Lung (tissue), 12 donors: ENCODE data around the gene RETREG1. TPM values are rescaled to one million over a fixed set of nuclear protein-coding genes. Genes with fewer than 3 reads are reported as not detected.

ENCODE experiments used
- ATAC-seq: fragments of 200-7000 bp; cut with Tn5 transposase; one replicate; pipeline ENCODE4 v1.9.1; 2020; ENCODE audit warnings: moderate number of reproducible peaks; ENCODE audit not compliant: insufficient read depth, low FRiP score
- DNase-seq, 3 donors: peaks; one replicate each; pipeline ENCODE4 v3.0.0-alpha.2; 2013 to 2017
- H3K27ac ChIP-seq, 2 donors: one replicate each; pipeline ENCODE4 v1.5.1; 2013; ENCODE audit warnings: mild to moderate bottlenecking in 2 of 2, moderate library complexity in 2 of 2, control low read depth in 1 of 2, inconsistent platforms in 1 of 2, low read depth in 1 of 2, low read length in 1 of 2
- H3K27me3 ChIP-seq, 3 donors: one replicate each; pipeline ENCODE4 v1.5.1; 2013; ENCODE audit warnings: low read length in 2 of 3; ENCODE audit not compliant: control insufficient read depth in 3 of 3, insufficient read depth in 3 of 3
- H3K36me3 ChIP-seq, 4 donors: one replicate each; pipeline ENCODE4 v1.5.1; 2013; ENCODE audit warnings: low read length in 4 of 4, mild to moderate bottlenecking in 1 of 4, moderate library complexity in 1 of 4; ENCODE audit not compliant: control insufficient read depth in 4 of 4, insufficient read depth in 4 of 4
- H3K4me1 ChIP-seq, 5 donors: one replicate each; pipeline ENCODE4 v1.5.1; 2013; ENCODE audit warnings: low read length in 5 of 5, mild to moderate bottlenecking in 2 of 5, moderate library complexity in 1 of 5; ENCODE audit not compliant: control insufficient read depth in 5 of 5, insufficient read depth in 5 of 5
- H3K4me3 ChIP-seq: one replicate; pipeline ENCODE4 v1.5.1; 2013; ENCODE audit warnings: mild to moderate bottlenecking, control low read depth, moderate library complexity
- H3K9ac ChIP-seq, 2 donors: one replicate each; pipeline ENCODE4 v1.5.1; 2013; ENCODE audit warnings: low read length in 2 of 2, control low read depth in 1 of 2; ENCODE audit not compliant: insufficient read depth in 1 of 2
- H3K9me3 ChIP-seq, 4 donors: one replicate each; pipeline ENCODE4 v1.5.1; 2013; ENCODE audit warnings: low read length in 3 of 4, mild to moderate bottlenecking in 1 of 4, moderate library complexity in 1 of 4; ENCODE audit not compliant: control insufficient read depth in 4 of 4, insufficient read depth in 3 of 4
- WGBS, 2 donors: extraction: QIAGEN DNeasy Blood & Tissue Kit; methylation state at CpG; one replicate each; pipeline ENCODE4 v1.1.7; 2013; 5-methylcytosine and 5-hydroxymethylcytosine counted together
- polyA plus RNA-seq, 2 donors: library from polyadenylated mRNA; stranded (reverse); fragments of 200-250 nt; gene quantifications; one replicate each; pipeline ENCODE4 v1.2.1, GENCODE V29; 2013
- total RNA-seq, 2 donors: library from RNA; depleted of rRNA in 1 of 2; stranded (reverse); fragments of >200 nt in 1 of 2; gene quantifications; one replicate each; pipeline ENCODE4 v1.2.1, GENCODE V29; 2014 to 2021
- TF ChIP-seq, protein P1 (sequence below): IDR thresholded peaks from 2 replicates; pipeline ENCODE4 v1.5.1; 2012; ENCODE audit warnings: mild to moderate bottlenecking; ENCODE audit errors: control extremely low read depth, extremely low read depth
- donor health status: control.
- donor health status: control.
- donor health status: Bipolar disorder and iron deficiency.
- donor health status: healthy.
- donor health status: DM: yes; HTN: yes; CAD: no.

The RETREG1 gene
- total and polyA plus RNA-seq, 4 donors = 6.8 to 19.5 (median 9.6) TPM

DNA sequence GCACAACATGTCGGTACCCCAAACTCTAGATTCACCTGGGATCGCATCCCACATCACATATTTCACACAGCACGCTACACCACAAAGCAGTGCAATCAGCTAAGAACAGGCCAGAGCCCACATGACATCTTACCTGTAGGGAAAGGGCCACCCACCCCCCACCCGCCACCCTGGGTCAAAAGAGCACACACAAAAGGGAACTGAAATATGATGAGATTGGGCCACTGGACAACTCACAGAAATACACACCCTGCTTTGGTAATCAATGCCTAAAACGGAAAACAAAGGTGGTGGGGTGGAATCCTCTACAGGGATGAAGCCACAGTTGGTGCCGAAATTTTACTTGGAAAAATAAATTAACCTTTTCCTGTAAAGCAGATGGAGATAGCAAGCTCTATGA, 13.1 kb downstream of the RETREG1 start:
- DNase-seq = no peak
- WGBS, 2 donors = 76 to 86% methylated on average over 6 of the region's 6 CpGs

DNA sequence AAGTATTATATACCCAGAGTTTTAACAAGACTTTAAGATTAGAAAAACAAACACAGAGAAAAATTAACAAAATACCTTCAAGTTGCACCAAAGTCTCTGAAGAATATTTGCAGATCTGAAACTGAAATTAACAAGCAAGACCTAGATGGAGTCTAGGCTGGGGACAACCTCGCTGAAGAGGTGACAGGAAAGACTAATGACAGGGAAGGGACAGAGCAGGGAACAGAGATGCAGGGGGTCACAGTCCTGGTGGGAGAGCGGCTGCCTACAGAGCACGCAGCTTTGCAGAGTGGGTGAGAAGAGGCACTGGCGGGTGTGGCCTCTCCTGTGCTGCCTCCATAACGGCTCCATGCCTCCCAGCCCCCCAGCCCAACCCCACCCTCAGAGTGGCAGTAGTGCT, 13.5 kb downstream of the RETREG1 start:
- Histone ChIP-seq H3K27me3 (peaks cover 0 to 10% (median 0%) of the 10 kb centered on the region in 3 donors), H3K4me3 (no peak overlapping the region), H3K4me1 (peaks cover 0 to 7% (median 0%) of the 10 kb centered on the region in 5 donors), H3K27ac (no peak overlapping the region), H3K36me3 (no peaks in the 10 kb centered on the region), H3K9me3 (peaks cover 0 to 4% (median 0%) of the 10 kb centered on the region in 4 donors), H3K9ac (no peak overlapping the region)
- WGBS, 2 donors = 68 to 79% methylated on average over 4 to 5 of the region's 5 CpGs
- ATAC-seq (no peak), DNase-seq (no peak)
- TF ChIP-seq, protein P1, sequence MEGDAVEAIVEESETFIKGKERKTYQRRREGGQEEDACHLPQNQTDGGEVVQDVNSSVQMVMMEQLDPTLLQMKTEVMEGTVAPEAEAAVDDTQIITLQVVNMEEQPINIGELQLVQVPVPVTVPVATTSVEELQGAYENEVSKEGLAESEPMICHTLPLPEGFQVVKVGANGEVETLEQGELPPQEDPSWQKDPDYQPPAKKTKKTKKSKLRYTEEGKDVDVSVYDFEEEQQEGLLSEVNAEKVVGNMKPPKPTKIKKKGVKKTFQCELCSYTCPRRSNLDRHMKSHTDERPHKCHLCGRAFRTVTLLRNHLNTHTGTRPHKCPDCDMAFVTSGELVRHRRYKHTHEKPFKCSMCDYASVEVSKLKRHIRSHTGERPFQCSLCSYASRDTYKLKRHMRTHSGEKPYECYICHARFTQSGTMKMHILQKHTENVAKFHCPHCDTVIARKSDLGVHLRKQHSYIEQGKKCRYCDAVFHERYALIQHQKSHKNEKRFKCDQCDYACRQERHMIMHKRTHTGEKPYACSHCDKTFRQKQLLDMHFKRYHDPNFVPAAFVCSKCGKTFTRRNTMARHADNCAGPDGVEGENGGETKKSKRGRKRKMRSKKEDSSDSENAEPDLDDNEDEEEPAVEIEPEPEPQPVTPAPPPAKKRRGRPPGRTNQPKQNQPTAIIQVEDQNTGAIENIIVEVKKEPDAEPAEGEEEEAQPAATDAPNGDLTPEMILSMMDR = no peak

More for the DNA sequence above, 13.1 kb downstream of the RETREG1 start:
- Histone ChIP-seq H3K9ac (no peak overlapping the region), H3K36me3 (no peaks in the 10 kb centered on the region), H3K27me3 (peaks cover 0 to 7% (median 0%) of the 10 kb centered on the region in 3 donors), H3K9me3 (peaks cover 0 to 4% (median 0%) of the 10 kb centered on the region in 4 donors), H3K4me1 (peaks cover 0 to 7% (median 0%) of the 10 kb centered on the region in 5 donors), H3K4me3 (no peak overlapping the region), H3K27ac (no peak overlapping the region)
- no peak for ATAC-seq
- TF ChIP-seq, protein P1 = no peak

DNA sequence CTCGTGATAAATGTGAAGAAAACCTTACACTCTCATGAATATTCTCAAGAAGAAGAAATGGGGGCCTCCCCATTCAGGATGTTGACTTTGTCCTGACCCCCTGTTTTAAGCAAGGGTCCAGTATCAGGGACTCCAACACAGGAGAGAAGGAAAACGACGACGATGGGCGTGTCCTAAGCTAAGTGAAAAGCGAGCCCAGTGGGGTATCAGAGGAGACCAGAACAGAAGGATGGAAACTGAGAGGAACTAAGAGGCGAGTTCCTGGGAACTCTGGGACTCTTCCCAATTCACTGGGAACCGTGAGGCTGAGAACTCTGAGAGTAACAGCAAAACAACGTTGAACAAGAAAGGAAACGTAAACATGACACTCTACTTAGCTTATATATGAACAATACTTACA, 14.6 kb downstream of the RETREG1 start:
- Histone ChIP-seq H3K9me3 (peaks cover 0 to 4% (median 0%) of the 10 kb centered on the region in 4 donors), H3K9ac (no peak overlapping the region), H3K4me1 (peaks cover 0 to 7% (median 0%) of the 10 kb centered on the region in 5 donors), H3K36me3 (no peaks in the 10 kb centered on the region), H3K27me3 (peaks cover 0 to 16% (median 0%) of the 10 kb centered on the region in 3 donors), H3K4me3 (no peak overlapping the region), H3K27ac (no peak overlapping the region)
- DNase-seq (no peak), ATAC-seq (no peak)
- TF ChIP-seq, protein P1 = no peak
- WGBS, 2 donors = 75 to 81% methylated on average over 10 of the region's 10 CpGs

DNA sequence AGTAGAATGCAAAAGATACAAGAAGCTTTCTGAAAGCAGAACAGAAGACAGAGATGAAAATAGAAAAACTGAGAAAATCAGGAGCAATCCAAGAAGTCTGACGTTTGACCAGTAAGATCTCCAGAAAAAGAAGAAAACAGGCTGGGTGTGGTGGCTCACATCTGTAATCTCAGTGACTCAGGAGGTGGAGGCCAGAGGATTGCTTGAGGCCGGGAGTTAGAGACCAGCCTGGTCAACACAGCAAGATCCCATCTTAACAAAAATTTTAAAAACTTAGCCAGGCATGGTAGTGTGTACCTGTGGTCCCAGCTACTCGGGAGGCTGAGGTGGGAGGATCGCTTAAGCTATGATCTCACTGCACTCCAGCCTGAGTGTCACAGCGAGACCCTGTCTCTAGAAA, 15.9 kb downstream of the RETREG1 start:
- TF ChIP-seq, protein P1 = no peak
- no peak for ATAC-seq

More for the DNA sequence above, 15.9 kb downstream of the RETREG1 start:
- peaks cover 0 to 7% (median 0%) of the 10 kb centered on the region in 5 donors for H3K4me1 ChIP-seq
- H3K36me3 ChIP-seq = no peaks in the 10 kb centered on the region
- no peak overlapping the region for H3K9ac ChIP-seq
- no peak overlapping the region for H3K4me3 ChIP-seq
- peaks cover 0 to 22% (median 0%) of the 10 kb centered on the region in 3 donors for H3K27me3 ChIP-seq
- DNase-seq = no peak
- H3K9me3 ChIP-seq = no peaks in the 10 kb centered on the region
- WGBS, 2 donors = 80 to 81% methylated on average over 5 of the region's 5 CpGs
- H3K27ac ChIP-seq = no peak overlapping the region
